ENCODE measurements around the gene YWHAH. TPM values are rescaled to one million over a fixed set of nuclear protein-coding genes. Genes with fewer than 3 reads are reported as not detected.

The YWHAH gene
- total and polyA plus RNA-seq, 2 of the 8 experiments (the other 6 are each of a cell fraction or from before 2014, with no cell fraction given): 146 to 247 TPM

GRCh38 chr22:31905356-31905755 is 39.0 kb upstream of the YWHAH start:
- CTCF ChIA-PET (ENCODE audit: partially characterized antibody): no interaction called here
- DNase-seq (ENCODE audit: low read depth in 1 of 2, low spot score in 2 of 2) (no peak), FAIRE-seq (no peak)
- Histone ChIP-seq H3K23me2 (ENCODE audit: low read depth, low read length) (peaks cover 4% of the 10 kb centered on the region; the same call in 1 of the 2 replicates), H3K56ac (replicated peaks; ENCODE audit: insufficient read length, low read depth, low read length) (no peak overlapping the region), H2BK5ac (ENCODE audit: low read depth, low read length) (no peak overlapping the region), H3K79me2 (ENCODE audit: control insufficient read depth in 1 of 2, insufficient read depth in 2 of 2, low read length in 2 of 2) (no peaks in the 10 kb centered on the region), H3K23ac (ENCODE audit: insufficient read length) (no peak overlapping the region), H2BK20ac (ENCODE audit: low read length) (no peak overlapping the region), H3K4ac (replicated peaks; ENCODE audit: insufficient read length, low read depth, low read length) (no peak overlapping the region), H3K4me2 (ENCODE audit: insufficient read depth in 1 of 2, low read depth in 2 of 2, low read length in 2 of 2) (no peak overlapping the region), H4K91ac (replicated peaks; ENCODE audit: insufficient read length, low read length) (no peak overlapping the region), H3K36me3 (ENCODE audit: control insufficient read depth in 2 of 4, insufficient read depth in 4 of 4, low read length in 3 of 4) (peaks cover 0 to 7% (median 2%) of the 10 kb centered on the region in 4 experiments; a peak in 1 of 8 replicates), H3K27ac (ENCODE audit: low read depth, low read length) (no peak overlapping the region), H3K4me1 (replicated peaks in 1 of 4; ENCODE audit: control insufficient read depth in 3 of 4, insufficient read depth in 4 of 4, low read length in 3 of 4) (no peaks in the 10 kb centered on the region), H3K9ac (replicated peaks in 1 of 4; ENCODE audit: extremely low read depth in 1 of 4, low read depth in 3 of 4, low read length in 3 of 4) (no peak overlapping the region), H3K9me3 (ENCODE audit: insufficient read depth in 2 of 2, low read depth in 1 of 2, low read length in 1 of 2) (no peaks in the 10 kb centered on the region), H2BK120ac (replicated peaks; ENCODE audit: low read depth, low read length) (no peak overlapping the region), H2BK12ac (ENCODE audit: low read depth, low read length) (no peak overlapping the region), H3K79me1 (ENCODE audit: low read depth, low read length) (no peaks in the 10 kb centered on the region), H2BK15ac (ENCODE audit: low read length) (no peak overlapping the region), H4K8ac (ENCODE audit: extremely low read depth, insufficient read depth, low read length) (no peak overlapping the region), H3K27me3 (replicated peaks in 1 of 4; ENCODE audit: control insufficient read depth in 3 of 4, extremely low read depth in 1 of 4, insufficient read depth in 3 of 4, low read length in 3 of 4) (no peaks in the 10 kb centered on the region), H4K5ac (ENCODE audit: insufficient read length, low read depth, low read length) (no peak overlapping the region), H2AK5ac (ENCODE audit: low read depth, low read length) (no peak overlapping the region), H2AFZ (ENCODE audit: low read length) (no peak overlapping the region), H4K20me1 (replicated peaks in 1 of 2; ENCODE audit: control insufficient read depth in 1 of 2, insufficient read depth in 2 of 2, low read length in 2 of 2) (no peaks in the 10 kb centered on the region), H3K18ac (ENCODE audit: extremely low read depth, low read length) (no peak overlapping the region), H3K4me3 (ENCODE audit: extremely low read depth in 1 of 4, insufficient read depth in 2 of 4, low read depth in 3 of 4, low read length in 4 of 4) (no peak overlapping the region), H3K14ac (ENCODE audit: insufficient read length) (no peak overlapping the region)
- POLR2A ChIA-PET (ENCODE audit: partially characterized antibody): interaction anchor here (0.9 kb wide), 1 partner anchor 17 kb away, joined by 3 read pairs; no protein-coding TSS in a partner anchor
- 93% methylated on average over 10 of the region's 10 CpGs; no CpG with 5 or more reads in 1 of the 2 experiments for WGBS, 2 experiments (ENCODE audit: extremely low coverage in 1 of 2, insufficient coverage in 1 of 2, insufficient read length in 1 of 2, insufficient replicate concordance in 2 of 2, low coverage in 1 of 2, low lambda C conversion rate in 2 of 2, missing lambda C conversion rate in 1 of 2)
- no peak for TF ChIP-seq FOSL1 (IDR thresholded peaks at IDR 0.05; ENCODE audit: insufficient read depth, low read depth, low read length)
- TF ChIP-seq CEBPB (IDR thresholded peaks at IDR 0.05; ENCODE audit: low read depth, low read length): no peak
- no peak for TF ChIP-seq ATF2 (IDR thresholded peaks at IDR 0.05; ENCODE audit: low read length)
- no peak for TF ChIP-seq YY1 (IDR thresholded peaks at IDR 0.05; ENCODE audit: low read depth, low read length)
- no peak for TF ChIP-seq EGR1 (IDR thresholded peaks at IDR 0.05; ENCODE audit: borderline replicate concordance, low read depth, low read length)
- no peak for TF ChIP-seq GABPA (IDR thresholded peaks at IDR 0.05; ENCODE audit: borderline replicate concordance, insufficient read depth, low read length)

Measured in H1 (cell line).